PC-9 (cell line): ENCODE data around the gene PNLIP. TPM values are rescaled to one million over a fixed set of nuclear protein-coding genes. Genes with fewer than 3 reads are reported as not detected.

Experiments
- BruUV-seq: library from RNA; stranded (reverse); fragments of 400-500 nt; replicated peaks from 2 replicates; lab custom pipeline; 2021; lab: Mats Ljungman, UMichigan
- CTCF ChIA-PET: fragments of 300-600 bp; sonication (Branson Sonifier 250); formaldehyde crosslinking; loops from one replicate; lab custom pipeline; 2022; ENCODE audit warnings: antibody characterized with exemption; lab: Charles Lee
- POLR2A ChIA-PET: fragments of 300-600 bp; sonication (Branson Sonifier 250); formaldehyde crosslinking; loops from one replicate; lab custom pipeline; 2022; ENCODE audit warnings: antibody characterized with exemption; ENCODE audit not compliant: unreplicated experiment; lab: Charles Lee
- DNase-seq, 2 experiments: peaks; one replicate each; pipeline versions ENCODE4 v3.0.0 to v3.0.0-alpha.2; 2015 to 2022; ENCODE audit warnings: mixed read lengths in 1 of 2
- H2AFZ ChIP-seq: fragments of 200-600 bp; sonication (generic); 2 replicates; pipeline ENCODE4 v1.8.1; 2017; ENCODE audit warnings: antibody characterized with exemption
- H3F3A ChIP-seq: fragments of 200-600 bp; sonication (generic); 2 replicates; pipeline ENCODE4 v1.8.1; 2017; ENCODE audit warnings: antibody characterized with exemption, mild to moderate bottlenecking, low read depth; ENCODE audit not compliant: insufficient read depth
- H3K27ac ChIP-seq: fragments of 200-600 bp; sonication (generic); 2 replicates; pipeline ENCODE4 v1.6.1; 2016; ENCODE audit warnings: mixed run types
- H3K27me3 ChIP-seq: fragments of 200-600 bp; sonication (generic); 2 replicates; pipeline ENCODE4 v1.6.1; 2016; ENCODE audit warnings: low read depth, mixed run types; ENCODE audit not compliant: insufficient read depth
- H3K36me3 ChIP-seq: fragments of 200-600 bp; sonication (generic); 2 replicates; pipeline ENCODE4 v1.6.1; 2016; ENCODE audit warnings: low read depth, mixed run types
- H3K4me1 ChIP-seq: fragments of 200-600 bp; sonication (generic); replicated peaks from 2 replicates; pipeline ENCODE4 v1.6.1; 2016; ENCODE audit warnings: mixed run types; ENCODE audit not compliant: insufficient read depth
- H3K4me2 ChIP-seq: fragments of 200-600 bp; sonication (generic); 2 replicates; pipeline ENCODE4 v1.6.1; 2017; ENCODE audit warnings: mixed run types
- H3K4me3 ChIP-seq: fragments of 200-600 bp; sonication (generic); 2 replicates; pipeline ENCODE4 v1.6.1; 2016; ENCODE audit warnings: mixed run types
- H3K79me2 ChIP-seq: fragments of 200-600 bp; sonication (generic); 2 replicates; pipeline ENCODE4 v1.6.1; 2017; ENCODE audit warnings: low read depth, mixed run types
- H3K9me2 ChIP-seq: fragments of 200-600 bp; sonication (generic); 2 replicates; pipeline ENCODE4 v1.8.1; 2017; ENCODE audit warnings: mild to moderate bottlenecking; ENCODE audit not compliant: insufficient read depth
- H3K9me3 ChIP-seq: fragments of 200-600 bp; sonication (generic); 2 replicates; pipeline ENCODE4 v1.8.1; 2016; ENCODE audit warnings: low read depth; ENCODE audit not compliant: insufficient read depth
- H4K20me1 ChIP-seq: fragments of 200-600 bp; sonication (generic); 2 replicates; pipeline ENCODE4 v1.8.1; 2017; ENCODE audit not compliant: insufficient read depth
- CTCF ChIP-seq: fragments of 200-600 bp; sonication (generic); conservative IDR thresholded peaks from 2 replicates; pipeline ENCODE4 v1.6.1; 2017; ENCODE audit warnings: mixed run types, antibody characterized with exemption, mild to moderate bottlenecking, moderate library complexity
- EZH2 ChIP-seq: fragments of 200-600 bp; sonication (generic); IDR thresholded peaks from 2 replicates; pipeline ENCODE4 v1.8.0; 2017; ENCODE audit warnings: antibody characterized with exemption, low read depth
- intact Hi-C: fragments of 100-400 bp; cut with micrococcal nuclease; formaldehyde crosslinking; loops from one replicate; pipeline ENCODE4 v1.10.0; 2022; ENCODE audit not compliant: unreplicated experiment
- total RNA-seq: library from RNA; stranded (reverse); gene quantifications from 2 replicates; pipeline ENCODE4 v1.2.3, GENCODE V29; 2021

Gene PNLIP
- total RNA-seq, 1 experiment from 2014 or later = not detected

- TF ChIP-seq EZH2 = no peak
- ChIA-PET POLR2A (interaction anchor here (0.7 kb wide), 1 partner anchor 189 kb away, joined by 4 read pairs; no protein-coding TSS in a partner anchor), CTCF (no interaction called here)
- peaks cover 50% of the 10 kb centered on the region for H3K27me3 ChIP-seq
- no peaks in the 10 kb centered on the region for H3K36me3 ChIP-seq
- no peak overlapping the region for H3K4me2 ChIP-seq
- no peaks in the 10 kb centered on the region for H4K20me1 ChIP-seq
- intact Hi-C loops = no loop called here
- H3F3A ChIP-seq = no peaks in the 10 kb centered on the region
- H3K79me2 ChIP-seq = no peaks in the 10 kb centered on the region
- no peaks in the 10 kb centered on the region for H3K4me1 ChIP-seq
- no peak overlapping the region for H3K27ac ChIP-seq
- H3K9me3 ChIP-seq = no peaks in the 10 kb centered on the region; the same call in 1 of the 2 replicates
- no peaks in the 10 kb centered on the region for H3K9me2 ChIP-seq
- no peak for DNase-seq
- H3K4me3 ChIP-seq = no peak overlapping the region
- H2AFZ ChIP-seq = no peak overlapping the region
- BruUV-seq = no TSS peak
These were observed 11.7 kb downstream of the PNLIP start for GRCh38 chr10:116557305-116557880.

DNA sequence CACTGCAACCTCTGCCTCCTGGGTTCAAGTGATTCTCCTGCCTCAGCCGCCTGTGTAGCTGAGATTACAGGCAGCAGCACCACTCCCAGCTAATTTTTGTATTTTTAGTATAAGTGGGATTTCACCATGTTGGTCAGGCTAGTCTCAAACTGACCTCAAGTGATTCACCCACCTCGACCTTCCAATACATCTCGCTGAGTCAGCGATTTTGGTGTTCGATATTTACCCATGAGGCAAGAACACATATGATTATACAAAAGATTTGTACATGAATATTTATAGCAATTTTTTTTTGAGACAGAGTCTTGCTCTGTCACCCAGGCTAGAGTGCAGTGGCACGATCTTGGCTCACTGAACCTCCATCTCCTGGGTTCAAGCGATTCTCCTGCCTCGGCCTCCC is 19.8 kb downstream of the PNLIP start:
- Histone ChIP-seq H3K4me1 (no peaks in the 10 kb centered on the region), H3K36me3 (no peaks in the 10 kb centered on the region), H4K20me1 (no peaks in the 10 kb centered on the region), H3K27me3 (peaks cover 15% of the 10 kb centered on the region; the same call in 1 of the 2 replicates), H3K4me3 (no peak overlapping the region), H3K27ac (no peak overlapping the region), H3K9me2 (no peaks in the 10 kb centered on the region), H3K79me2 (no peaks in the 10 kb centered on the region), H3K9me3 (no peaks in the 10 kb centered on the region), H3F3A (no peaks in the 10 kb centered on the region), H2AFZ (no peak overlapping the region), H3K4me2 (no peak overlapping the region)
- DNase-seq = no peak
- ChIA-PET POLR2A (no interaction called here), CTCF (interaction anchor here (0.6 kb wide), 1 partner anchor 120 kb away, joined by 4 read pairs; no protein-coding TSS in a partner anchor)
- TF ChIP-seq CTCF = no peak
- TF ChIP-seq EZH2 = no peak
- no TSS peak for BruUV-seq
- intact Hi-C loops = no loop called here

- Histone ChIP-seq H3K4me3 (no peak overlapping the region), H3K9me3 (no peaks in the 10 kb centered on the region), H3K79me2 (no peaks in the 10 kb centered on the region), H3K27me3 (peaks cover 13% of the 10 kb centered on the region; the same call in 1 of the 2 replicates), H3K36me3 (no peaks in the 10 kb centered on the region), H3K9me2 (no peaks in the 10 kb centered on the region), H3F3A (no peaks in the 10 kb centered on the region), H3K4me2 (no peak overlapping the region), H3K4me1 (no peaks in the 10 kb centered on the region), H3K27ac (no peak overlapping the region), H4K20me1 (no peaks in the 10 kb centered on the region), H2AFZ (no peak overlapping the region)
- TF ChIP-seq CTCF (no peak), EZH2 (no peak)
- intact Hi-C loops = no loop called here
- DNase-seq = no peak
- ChIA-PET CTCF (no interaction called here), POLR2A (no interaction called here)
- no TSS peak for BruUV-seq
These were observed 21.2 kb downstream of the PNLIP start for GRCh38 chr10:116566932-116567331.

- no peak for DNase-seq
- intact Hi-C loops = no loop called here
- Histone ChIP-seq H3K27me3 (0 out of 2 replicates have a peak, but pooled peaks cover 11% of the 10 kb centered on the region), H3K4me2 (no peak overlapping the region), H3K9me2 (no peaks in the 10 kb centered on the region), H3K79me2 (no peaks in the 10 kb centered on the region), H2AFZ (no peak overlapping the region), H3K27ac (no peak overlapping the region), H3K36me3 (no peaks in the 10 kb centered on the region), H3K9me3 (no peaks in the 10 kb centered on the region), H3K4me3 (no peak overlapping the region), H3F3A (no peaks in the 10 kb centered on the region), H4K20me1 (no peaks in the 10 kb centered on the region), H3K4me1 (no peaks in the 10 kb centered on the region)
- TF ChIP-seq CTCF (no peak), EZH2 (no peak)
- CTCF ChIA-PET = no interaction called here
- POLR2A ChIA-PET = no interaction called here
- BruUV-seq = no TSS peak
These were observed 21.6 kb downstream of the PNLIP start for GRCh38 chr10:116567335-116567734.
